Lung (tissue), 12 donors: Measurements from ENCODE around the gene GLP2R. TPM values are rescaled to one million over a fixed set of nuclear protein-coding genes. Genes with fewer than 3 reads are reported as not detected.

Experiments
- ATAC-seq: fragments of 200-7000 bp; cut with Tn5 transposase; one replicate; pipeline ENCODE4 v1.9.1; 2020; ENCODE audit warnings: moderate number of reproducible peaks; ENCODE audit not compliant: insufficient read depth, low FRiP score
- DNase-seq, 3 donors: peaks; one replicate each; pipeline ENCODE4 v3.0.0-alpha.2; 2013 to 2017
- H3K27ac ChIP-seq, 2 donors: one replicate each; pipeline ENCODE4 v1.5.1; 2013; ENCODE audit warnings: mild to moderate bottlenecking in 2 of 2, moderate library complexity in 2 of 2, control low read depth in 1 of 2, inconsistent platforms in 1 of 2, low read depth in 1 of 2, low read length in 1 of 2
- H3K27me3 ChIP-seq, 3 donors: one replicate each; pipeline ENCODE4 v1.5.1; 2013; ENCODE audit warnings: low read length in 2 of 3; ENCODE audit not compliant: control insufficient read depth in 3 of 3, insufficient read depth in 3 of 3
- H3K36me3 ChIP-seq, 4 donors: one replicate each; pipeline ENCODE4 v1.5.1; 2013; ENCODE audit warnings: low read length in 4 of 4, mild to moderate bottlenecking in 1 of 4, moderate library complexity in 1 of 4; ENCODE audit not compliant: control insufficient read depth in 4 of 4, insufficient read depth in 4 of 4
- H3K4me1 ChIP-seq, 5 donors: one replicate each; pipeline ENCODE4 v1.5.1; 2013; ENCODE audit warnings: low read length in 5 of 5, mild to moderate bottlenecking in 2 of 5, moderate library complexity in 1 of 5; ENCODE audit not compliant: control insufficient read depth in 5 of 5, insufficient read depth in 5 of 5
- H3K4me3 ChIP-seq: one replicate; pipeline ENCODE4 v1.5.1; 2013; ENCODE audit warnings: mild to moderate bottlenecking, control low read depth, moderate library complexity
- H3K9ac ChIP-seq, 2 donors: one replicate each; pipeline ENCODE4 v1.5.1; 2013; ENCODE audit warnings: low read length in 2 of 2, control low read depth in 1 of 2; ENCODE audit not compliant: insufficient read depth in 1 of 2
- H3K9me3 ChIP-seq, 4 donors: one replicate each; pipeline ENCODE4 v1.5.1; 2013; ENCODE audit warnings: low read length in 3 of 4, mild to moderate bottlenecking in 1 of 4, moderate library complexity in 1 of 4; ENCODE audit not compliant: control insufficient read depth in 4 of 4, insufficient read depth in 3 of 4
- WGBS, 2 donors: extraction: QIAGEN DNeasy Blood & Tissue Kit; methylation state at CpG; one replicate each; pipeline ENCODE4 v1.1.7; 2013; 5-methylcytosine and 5-hydroxymethylcytosine counted together
- polyA plus RNA-seq, 2 donors: library from polyadenylated mRNA; stranded (reverse); fragments of 200-250 nt; gene quantifications; one replicate each; pipeline ENCODE4 v1.2.1, GENCODE V29; 2013
- total RNA-seq, 2 donors: library from RNA; depleted of rRNA in 1 of 2; stranded (reverse); fragments of >200 nt in 1 of 2; gene quantifications; one replicate each; pipeline ENCODE4 v1.2.1, GENCODE V29; 2014 to 2021
- TF ChIP-seq, protein P1 (sequence below): IDR thresholded peaks from 2 replicates; pipeline ENCODE4 v1.5.1; 2012; ENCODE audit warnings: mild to moderate bottlenecking; ENCODE audit errors: control extremely low read depth, extremely low read depth
- donor health status: control.
- donor health status: control.
- donor health status: Bipolar disorder and iron deficiency.
- donor health status: healthy.
- donor health status: DM: yes; HTN: yes; CAD: no.

The GLP2R gene
- total and polyA plus RNA-seq, 4 donors: 0.11 to 1.6 (median 0.54) TPM

GRCh38 chr17:9859781-9860180 lies 34.1 kb downstream of the GLP2R start:
- no peaks in the 10 kb centered on the region for H3K27me3 ChIP-seq
- ATAC-seq (no peak), DNase-seq (no peak)
- H3K4me1 ChIP-seq: no peaks in the 10 kb centered on the region
- H3K9me3 ChIP-seq: peaks cover 0 to 16% (median 5%) of the 10 kb centered on the region in 4 donors
- 92 to 96% methylated on average over 5 of the region's 5 CpGs for WGBS, 2 donors
- H3K36me3 ChIP-seq: no peaks in the 10 kb centered on the region
- TF ChIP-seq, protein P1, sequence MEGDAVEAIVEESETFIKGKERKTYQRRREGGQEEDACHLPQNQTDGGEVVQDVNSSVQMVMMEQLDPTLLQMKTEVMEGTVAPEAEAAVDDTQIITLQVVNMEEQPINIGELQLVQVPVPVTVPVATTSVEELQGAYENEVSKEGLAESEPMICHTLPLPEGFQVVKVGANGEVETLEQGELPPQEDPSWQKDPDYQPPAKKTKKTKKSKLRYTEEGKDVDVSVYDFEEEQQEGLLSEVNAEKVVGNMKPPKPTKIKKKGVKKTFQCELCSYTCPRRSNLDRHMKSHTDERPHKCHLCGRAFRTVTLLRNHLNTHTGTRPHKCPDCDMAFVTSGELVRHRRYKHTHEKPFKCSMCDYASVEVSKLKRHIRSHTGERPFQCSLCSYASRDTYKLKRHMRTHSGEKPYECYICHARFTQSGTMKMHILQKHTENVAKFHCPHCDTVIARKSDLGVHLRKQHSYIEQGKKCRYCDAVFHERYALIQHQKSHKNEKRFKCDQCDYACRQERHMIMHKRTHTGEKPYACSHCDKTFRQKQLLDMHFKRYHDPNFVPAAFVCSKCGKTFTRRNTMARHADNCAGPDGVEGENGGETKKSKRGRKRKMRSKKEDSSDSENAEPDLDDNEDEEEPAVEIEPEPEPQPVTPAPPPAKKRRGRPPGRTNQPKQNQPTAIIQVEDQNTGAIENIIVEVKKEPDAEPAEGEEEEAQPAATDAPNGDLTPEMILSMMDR: no peak
- no peak overlapping the region for H3K4me3 ChIP-seq
- no peak overlapping the region for H3K9ac ChIP-seq
- no peak overlapping the region for H3K27ac ChIP-seq

DNA sequence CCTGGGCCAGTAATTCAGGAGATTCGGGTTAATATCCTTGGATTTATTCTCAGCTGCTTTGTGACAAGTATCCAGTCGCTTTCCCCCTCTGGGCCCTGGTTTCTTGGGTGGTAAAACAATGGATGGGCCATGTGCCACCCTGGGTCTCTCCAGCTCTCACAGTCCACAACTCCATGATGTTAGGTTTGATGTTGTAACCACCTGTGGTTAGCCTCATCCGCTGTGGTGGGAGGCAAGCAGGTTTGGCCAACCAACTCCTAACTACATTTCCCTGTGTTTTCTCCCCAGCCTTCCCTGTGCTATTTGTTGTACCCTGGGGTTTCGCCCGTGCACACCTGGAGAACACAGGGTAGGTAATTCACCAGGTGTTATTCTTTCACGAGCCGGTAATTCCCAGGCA lies 35.1 kb downstream of the GLP2R start:
- ATAC-seq (no peak), DNase-seq (no peak)
- H3K9ac ChIP-seq: no peak overlapping the region
- WGBS, 2 donors: 75 to 87% methylated on average over 7 of the region's 7 CpGs
- H3K4me1 ChIP-seq: peaks cover 0 to under 1% (median 0%) of the 10 kb centered on the region in 5 donors
- no peak overlapping the region for H3K27ac ChIP-seq
- no peaks in the 10 kb centered on the region for H3K27me3 ChIP-seq
- H3K4me3 ChIP-seq: no peak overlapping the region
- no peaks in the 10 kb centered on the region for H3K36me3 ChIP-seq
- H3K9me3 ChIP-seq: peaks cover 0 to 15% (median 5%) of the 10 kb centered on the region in 4 donors
- TF ChIP-seq, protein P1: no peak

GRCh38 chr17:9862220-9862619 lies 36.5 kb downstream of the GLP2R start:
- Histone ChIP-seq H3K4me3 (no peak overlapping the region), H3K36me3 (no peaks in the 10 kb centered on the region), H3K9me3 (peaks cover 0 to 15% (median 5%) of the 10 kb centered on the region in 4 donors), H3K4me1 (peaks cover 0 to 2% (median 0%) of the 10 kb centered on the region in 5 donors), H3K9ac (no peak overlapping the region), H3K27ac (no peak overlapping the region), H3K27me3 (no peaks in the 10 kb centered on the region)
- 69 to 95% methylated on average over 1 of the region's 1 CpG for WGBS, 2 donors
- no peak for DNase-seq
- TF ChIP-seq, protein P1: no peak
- ATAC-seq: no peak

GRCh38 chr17:9862949-9863348 lies 37.2 kb downstream of the GLP2R start:
- no peak for ATAC-seq
- no peak overlapping the region for H3K27ac ChIP-seq
- peaks cover 0 to 11% (median 3%) of the 10 kb centered on the region in 4 donors for H3K9me3 ChIP-seq
- H3K27me3 ChIP-seq: no peaks in the 10 kb centered on the region
- H3K4me1 ChIP-seq: peaks cover 0 to 2% (median 0%) of the 10 kb centered on the region in 5 donors
- TF ChIP-seq, protein P1: no peak
- no peaks in the 10 kb centered on the region for H3K36me3 ChIP-seq
- no peak overlapping the region for H3K9ac ChIP-seq
- H3K4me3 ChIP-seq: no peak overlapping the region
- WGBS, 2 donors: 71 to 78% methylated on average over 4 of the region's 4 CpGs
- DNase-seq: no peak
